Neural cell (in vitro differentiated cells): ENCODE measurements around the gene STX18. TPM values are rescaled to one million over a fixed set of nuclear protein-coding genes. Genes with fewer than 3 reads are reported as not detected.

ENCODE experiments used
- H2AFZ ChIP-seq: fragments of 200-600, 300-800 bp; sonication (generic), shearing (Covaris generic); 2 replicates; pipeline ENCODE4 v1.6.0; 2014; ENCODE audit warnings: low read depth, mild to moderate bottlenecking, antibody characterized with exemption, low read length, moderate library complexity
- H3F3A ChIP-seq: fragments of 200-600 bp; shearing (Covaris generic); 2 replicates; pipeline ENCODE4 v1.6.1; 2016; ENCODE audit warnings: mild to moderate bottlenecking, moderate library complexity, mixed read lengths, antibody characterized with exemption, low read length; ENCODE audit not compliant: insufficient read depth, poor library complexity, severe bottlenecking
- H3K27ac ChIP-seq: fragments of 200-600, 300-800 bp; sonication (generic), shearing (Covaris generic); 2 replicates; pipeline ENCODE4 v1.5.1; 2014; ENCODE audit warnings: mild to moderate bottlenecking, low read length, moderate library complexity
- H3K27me3 ChIP-seq: fragments of 300-800, 200-600 bp; sonication (generic), shearing (Covaris generic); 2 replicates; pipeline ENCODE4 v1.6.0; 2014; ENCODE audit warnings: mild to moderate bottlenecking, low read depth, low read length, moderate library complexity; ENCODE audit not compliant: insufficient read depth
- H3K36me3 ChIP-seq: fragments of 300-800, 200-600 bp; sonication (generic), shearing (Covaris generic); 2 replicates; pipeline ENCODE4 v1.5.1; 2014; ENCODE audit warnings: mild to moderate bottlenecking, antibody characterized with exemption, low read length, moderate library complexity; ENCODE audit not compliant: insufficient read depth
- H3K4me2 ChIP-seq: fragments of 300-800, 200-600 bp; sonication (generic), shearing (Covaris generic); 2 replicates; pipeline ENCODE4 v1.6.0; 2014; ENCODE audit warnings: mild to moderate bottlenecking, low read length
- H3K4me3 ChIP-seq: fragments of 300-800, 200-600 bp; sonication (generic), shearing (Covaris generic); 2 replicates; pipeline ENCODE4 v1.5.1; 2014; ENCODE audit warnings: mild to moderate bottlenecking, low read length, moderate library complexity
- H3K79me2 ChIP-seq: fragments of 200-600 bp; shearing (Covaris generic); replicated peaks from 2 replicates; pipeline ENCODE4 v1.6.0; 2014; ENCODE audit warnings: mild to moderate bottlenecking, low read length, moderate library complexity; ENCODE audit not compliant: insufficient read depth
- H3K9ac ChIP-seq: fragments of 300-800, 200-600 bp; sonication (generic), shearing (Covaris generic); 2 replicates; pipeline ENCODE4 v1.6.1; 2016; ENCODE audit warnings: mild to moderate bottlenecking, low read length, mixed read lengths
- H3K9me2 ChIP-seq: fragments of 200-600 bp; shearing (Covaris generic); 2 replicates; pipeline ENCODE4 v1.6.1; 2016; ENCODE audit warnings: mild to moderate bottlenecking, low read length, mixed read lengths; ENCODE audit not compliant: insufficient read depth
- H3K9me3 ChIP-seq: fragments of 200-600, 300-800 bp; sonication (generic), shearing (Covaris generic); 2 replicates; pipeline ENCODE4 v1.6.1; 2016; ENCODE audit warnings: mild to moderate bottlenecking, mixed run types, low read length, moderate library complexity, mixed read lengths
- H4K20me1 ChIP-seq: fragments of 200-600 bp; shearing (Covaris generic); 2 replicates; pipeline ENCODE4 v1.6.1; 2016; ENCODE audit warnings: mild to moderate bottlenecking, mixed run types; ENCODE audit not compliant: insufficient read depth
- CTCF ChIP-seq: fragments of 450-650 bp; IDR thresholded peaks from 2 replicates; pipeline ENCODE4 v1.5.1; 2014; ENCODE audit warnings: antibody characterized with exemption, mild to moderate bottlenecking, moderate library complexity; ENCODE audit not compliant: poor library complexity, severe bottlenecking
- EP300 ChIP-seq: fragments of 450-650 bp; conservative IDR thresholded peaks from 2 replicates; pipeline ENCODE4 v1.6.1; 2014; ENCODE audit warnings: antibody characterized with exemption, mild to moderate bottlenecking, moderate library complexity; ENCODE audit not compliant: poor library complexity, severe bottlenecking
- EZH2 ChIP-seq: fragments of 200-600, 300-800 bp; shearing (Covaris generic), sonication (generic); IDR thresholded peaks from 2 replicates; pipeline ENCODE4 v1.6.1; 2014; ENCODE audit warnings: antibody characterized with exemption, low read length, borderline replicate concordance, mild to moderate bottlenecking; ENCODE audit not compliant: insufficient read depth, poor library complexity, severe bottlenecking
- MXI1 ChIP-seq: fragments of 450-650 bp; conservative IDR thresholded peaks from 2 replicates; pipeline ENCODE4 v1.6.1; 2014; ENCODE audit warnings: antibody characterized with exemption, mild to moderate bottlenecking; ENCODE audit not compliant: poor library complexity, severe bottlenecking
- POLR2AphosphoS5 ChIP-seq: IDR thresholded peaks from 2 replicates; pipeline ENCODE4 v1.6.1; 2012
- RAD21 ChIP-seq: fragments of 450-650 bp; conservative IDR thresholded peaks from 2 replicates; pipeline ENCODE4 v1.6.1; 2014; ENCODE audit warnings: antibody characterized with exemption, mild to moderate bottlenecking, moderate library complexity
- REST ChIP-seq: IDR thresholded peaks from 2 replicates; pipeline ENCODE4 v1.6.1; 2012; ENCODE audit warnings: borderline replicate concordance
- SMC3 ChIP-seq: fragments of 450-650 bp; conservative IDR thresholded peaks from 2 replicates; pipeline ENCODE4 v1.6.1; 2014; ENCODE audit warnings: antibody characterized with exemption, mild to moderate bottlenecking, moderate library complexity; ENCODE audit not compliant: poor library complexity
- TAF1 ChIP-seq: IDR thresholded peaks from 2 replicates; pipeline ENCODE4 v1.6.1; 2012; ENCODE audit warnings: low read depth
- polyA plus RNA-seq: library from polyadenylated mRNA; depleted of rRNA; stranded (reverse); fragments of >200 nt; gene quantifications from 2 replicates; pipeline ENCODE4 v1.2.3, GENCODE V29; 2014

The STX18 gene
- polyA plus RNA-seq, 1 donor from 2014 or later: 64.5 TPM

GRCh38 chr4:4423706-4424498, 117.9 kb downstream of the STX18 start:
- Histone ChIP-seq H3K4me3 (no peak overlapping the region), H3K27me3 (no peaks in the 10 kb centered on the region), H3K9me2 (no peaks in the 10 kb centered on the region), H3K4me2 (no peak overlapping the region), H3K27ac (no peak overlapping the region), H3K9me3 (no peaks in the 10 kb centered on the region), H3K36me3 (peaks cover 10% of the 10 kb centered on the region), H3F3A (no peaks in the 10 kb centered on the region), H4K20me1 (no peaks in the 10 kb centered on the region), H2AFZ (no peak overlapping the region), H3K79me2 (no peaks in the 10 kb centered on the region), H3K9ac (no peak overlapping the region)
- no peak for TF ChIP-seq SMC3
- no peak for TF ChIP-seq EZH2
- no peak for TF ChIP-seq TAF1
- no peak for TF ChIP-seq POLR2AphosphoS5
- TF ChIP-seq REST: no peak
- no peak for TF ChIP-seq RAD21
- TF ChIP-seq CTCF: no peak
- no peak for TF ChIP-seq EP300
- no peak for TF ChIP-seq MXI1

GRCh38 chr4:4422856-4423499, 118.9 kb downstream of the STX18 start:
- Histone ChIP-seq H3K27ac (no peak overlapping the region), H2AFZ (no peak overlapping the region), H3K79me2 (no peaks in the 10 kb centered on the region), H4K20me1 (no peaks in the 10 kb centered on the region), H3K36me3 (peaks cover 15% of the 10 kb centered on the region), H3K4me2 (no peak overlapping the region), H3K27me3 (no peaks in the 10 kb centered on the region), H3K9me3 (no peaks in the 10 kb centered on the region), H3F3A (no peaks in the 10 kb centered on the region), H3K9me2 (no peaks in the 10 kb centered on the region), H3K4me3 (no peak overlapping the region), H3K9ac (no peak overlapping the region)
- no peak for TF ChIP-seq CTCF
- TF ChIP-seq TAF1: no peak
- no peak for TF ChIP-seq REST
- no peak for TF ChIP-seq EP300
- TF ChIP-seq RAD21: no peak
- TF ChIP-seq EZH2: no peak
- TF ChIP-seq POLR2AphosphoS5: no peak
- no peak for TF ChIP-seq MXI1
- TF ChIP-seq SMC3: no peak
